Stimulated activated CD4-positive, alpha-beta T cell treated with anti-CD3 and anti-CD28 coated beads, TNF-alpha, amount 100 ng/mL, for 24 hours (primary cell): ENCODE data around the gene BET1L.
"Not testable (repeated sequence)": the region's sequence is repeated elsewhere in the genome, so short reads cannot be mapped to it uniquely, and the experiment has no call there.

Experiments used
- DNase-seq, 3 experiments: peaks; one replicate each; pipeline ENCODE4 v3.0.0-alpha.2; 2020; ENCODE audit warnings: low read depth in 3 of 3

BET1L gene

DNA sequence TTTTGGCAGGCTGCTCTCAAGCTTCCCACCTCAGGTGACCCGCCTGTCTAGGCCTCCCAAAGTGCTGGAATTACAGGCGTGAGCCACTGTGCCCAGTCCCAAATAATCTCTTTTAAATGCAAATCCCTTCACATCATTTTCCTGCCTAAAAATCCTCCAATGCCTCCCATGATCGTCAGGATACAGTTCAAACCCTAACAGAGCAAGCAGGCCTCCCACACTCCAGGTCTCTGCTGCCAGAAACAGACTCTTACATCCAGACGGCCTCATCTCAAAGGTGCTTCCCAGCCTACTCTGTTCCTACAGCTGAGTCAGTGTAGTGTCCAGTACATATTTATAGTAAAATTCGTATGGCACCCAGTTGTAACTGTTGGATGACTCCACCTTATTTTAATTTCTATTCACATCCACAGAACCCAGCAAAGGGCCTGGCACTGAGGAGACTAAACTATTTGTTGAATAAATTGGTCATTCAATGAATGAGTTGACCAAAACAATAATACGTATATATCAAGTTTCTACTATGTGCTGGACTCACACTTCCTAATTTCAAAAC, 20.7 kb upstream of the BET1L start:
- DNase-seq = no peak

DNA sequence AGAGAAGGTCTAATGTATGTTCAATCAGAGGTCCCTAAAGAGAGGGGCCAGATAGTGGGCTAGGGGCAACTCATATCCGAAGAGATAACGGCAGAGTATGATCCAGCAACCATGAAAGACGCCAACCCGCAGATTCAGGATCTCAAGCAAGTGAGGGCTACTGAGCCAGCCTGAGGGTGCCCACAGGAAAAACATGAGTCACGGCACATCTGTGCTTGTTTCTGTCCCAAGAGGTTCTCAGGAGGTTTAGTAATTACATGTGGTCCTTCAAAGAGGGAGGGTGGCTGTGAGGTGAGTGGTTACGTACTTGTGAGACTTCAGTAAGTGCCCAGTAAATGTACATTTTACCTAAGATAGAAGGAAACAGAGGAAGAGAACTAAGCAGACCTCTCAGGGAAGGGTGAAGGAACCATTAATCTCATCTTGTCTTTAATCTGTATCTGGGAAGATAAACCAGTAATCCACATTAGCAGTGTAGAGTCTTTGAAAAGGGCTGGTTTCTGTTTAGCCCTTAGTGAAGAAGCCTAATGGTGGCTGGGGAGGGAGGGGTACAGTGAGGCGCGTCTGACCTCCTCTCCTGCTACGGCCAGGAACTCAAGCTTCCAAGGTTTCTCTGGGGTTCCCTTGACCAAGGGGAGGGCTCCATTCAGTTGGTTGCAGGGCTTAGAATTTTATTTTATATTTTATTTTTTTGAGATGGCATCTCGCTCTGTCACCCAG, 18.7 kb upstream of the BET1L start:
- no peak for DNase-seq

DNA sequence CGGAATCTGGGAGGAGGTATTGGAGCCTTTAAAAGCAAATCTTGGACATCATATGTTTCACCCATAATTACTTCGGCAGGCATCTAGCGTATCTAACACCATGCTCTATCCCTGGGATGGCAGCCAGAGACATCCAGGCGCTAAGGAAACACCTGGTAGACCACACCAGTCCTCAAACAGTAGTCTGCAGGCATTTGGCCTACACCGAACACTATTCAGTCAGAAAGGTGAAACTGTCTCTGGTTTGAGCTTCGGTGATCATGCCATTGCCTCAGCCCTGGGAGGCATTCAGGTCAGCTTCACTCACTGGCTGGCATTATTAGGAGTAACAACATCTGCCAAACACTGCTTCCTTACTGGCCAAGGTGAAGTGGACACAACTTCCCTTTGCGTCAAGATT, 17.2 kb upstream of the BET1L start:
- no peak for DNase-seq

DNA sequence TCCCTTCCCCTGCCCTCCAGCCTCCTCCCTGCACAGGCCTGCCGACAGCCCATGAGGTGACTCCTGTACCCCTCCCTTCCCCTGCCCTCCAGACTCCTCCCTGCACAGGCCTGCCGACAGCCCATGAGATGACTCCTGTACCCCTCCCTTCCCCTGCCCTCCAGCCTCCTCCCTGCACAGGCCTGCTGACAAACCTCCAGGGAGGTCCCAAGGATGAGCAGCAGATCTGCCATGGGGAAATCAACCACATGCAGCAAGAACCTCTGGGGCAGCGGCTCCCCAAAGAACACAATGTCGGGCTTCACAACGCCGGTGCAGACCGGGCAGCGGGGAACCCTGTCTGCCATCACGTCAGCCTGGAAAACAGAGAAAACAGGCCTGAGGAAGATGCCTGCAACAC, 16.7 kb upstream of the BET1L start:
- no peak for DNase-seq

DNA sequence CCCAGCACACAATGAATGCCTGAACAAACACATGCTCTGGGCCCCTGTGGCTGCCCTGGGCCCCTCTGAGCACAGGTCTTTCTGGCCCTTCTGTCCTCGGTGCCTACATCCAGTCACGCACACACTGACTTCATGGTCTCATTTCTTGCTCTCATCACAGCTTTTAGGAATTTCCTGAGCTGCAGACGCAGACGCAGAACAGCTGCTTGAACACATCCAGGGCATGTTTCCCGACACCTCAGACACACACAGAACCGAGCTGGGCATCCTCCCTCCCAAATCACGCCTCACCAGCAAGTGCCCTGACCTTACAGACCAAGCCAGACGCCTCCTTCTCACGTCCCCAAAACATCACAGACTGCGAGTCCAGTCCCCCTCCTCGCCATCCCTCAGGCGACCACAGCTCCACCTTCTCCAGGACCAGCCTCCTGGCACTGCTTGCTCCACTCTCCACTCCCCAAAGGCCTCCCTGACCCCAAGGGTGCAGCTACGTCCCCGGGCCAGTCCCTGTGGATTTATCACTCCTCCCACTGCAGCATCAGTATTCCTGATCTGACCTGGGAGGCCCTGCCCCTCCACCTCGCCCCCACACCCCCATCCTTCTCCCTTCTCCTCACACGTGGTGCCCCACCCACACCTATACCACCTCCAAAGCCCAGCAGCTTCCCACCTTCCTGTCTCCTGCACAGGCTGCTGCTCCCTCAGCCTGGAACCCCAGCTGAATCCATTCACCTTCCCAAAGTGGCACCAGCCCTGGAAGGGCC, 16.0 kb upstream of the BET1L start:
- no peak for DNase-seq

DNA sequence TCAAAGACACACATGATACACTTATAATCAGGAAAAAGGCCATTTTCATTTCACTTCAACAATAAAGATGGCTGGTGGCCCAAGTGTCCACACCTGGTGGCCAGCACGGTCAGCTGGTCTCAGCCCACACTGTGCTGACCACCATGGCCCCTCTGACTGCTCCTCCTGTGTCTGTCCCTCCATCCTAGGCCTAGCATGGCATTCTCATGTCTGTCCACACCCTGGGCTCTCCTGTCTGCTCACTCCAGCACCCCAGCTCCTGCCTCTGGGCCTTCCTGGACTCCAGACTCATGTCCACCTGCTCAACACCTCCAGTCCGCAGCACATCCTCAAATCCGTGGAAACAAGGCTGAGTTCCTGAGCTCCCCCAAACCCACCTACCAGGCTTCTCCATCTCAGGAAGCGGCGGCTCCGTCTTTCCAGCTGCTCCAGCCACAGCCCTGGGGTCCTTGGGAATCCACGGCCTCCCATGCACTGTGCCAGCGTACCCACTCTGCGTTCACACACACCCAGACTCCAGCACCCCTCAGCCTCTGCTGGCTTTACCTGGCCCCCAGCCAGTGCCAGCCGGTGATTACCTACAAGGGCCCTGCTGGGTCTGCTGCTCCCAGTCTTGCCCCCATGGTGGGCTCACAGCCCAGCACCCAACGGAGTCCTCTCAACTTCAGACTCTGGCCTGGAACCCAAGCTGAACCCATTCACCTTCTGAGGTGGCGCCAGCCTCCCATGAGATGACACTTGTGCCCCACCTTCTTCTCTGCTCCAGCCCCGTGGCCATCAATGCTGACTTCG, 15.0 kb upstream of the BET1L start:
- no peak for DNase-seq

DNA sequence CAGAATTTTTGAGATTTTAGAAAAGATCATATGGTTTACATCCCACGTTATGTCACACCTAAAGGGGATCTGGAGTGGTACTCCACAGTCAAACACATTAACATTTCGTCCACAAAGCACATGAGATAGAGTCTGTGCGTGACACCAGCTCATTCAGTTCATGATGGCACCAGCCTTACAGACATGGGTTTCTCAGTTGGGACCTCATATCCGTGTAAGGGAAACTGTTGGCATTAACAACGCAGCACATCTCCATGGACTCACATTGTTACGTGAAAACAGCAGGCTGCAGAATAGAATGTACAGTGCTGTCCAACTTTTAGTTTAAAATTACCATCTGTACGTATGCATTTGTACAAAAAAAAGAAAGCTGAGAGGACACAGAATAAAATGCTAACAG, 14.3 kb upstream of the BET1L start:
- DNase-seq = no peak

DNA sequence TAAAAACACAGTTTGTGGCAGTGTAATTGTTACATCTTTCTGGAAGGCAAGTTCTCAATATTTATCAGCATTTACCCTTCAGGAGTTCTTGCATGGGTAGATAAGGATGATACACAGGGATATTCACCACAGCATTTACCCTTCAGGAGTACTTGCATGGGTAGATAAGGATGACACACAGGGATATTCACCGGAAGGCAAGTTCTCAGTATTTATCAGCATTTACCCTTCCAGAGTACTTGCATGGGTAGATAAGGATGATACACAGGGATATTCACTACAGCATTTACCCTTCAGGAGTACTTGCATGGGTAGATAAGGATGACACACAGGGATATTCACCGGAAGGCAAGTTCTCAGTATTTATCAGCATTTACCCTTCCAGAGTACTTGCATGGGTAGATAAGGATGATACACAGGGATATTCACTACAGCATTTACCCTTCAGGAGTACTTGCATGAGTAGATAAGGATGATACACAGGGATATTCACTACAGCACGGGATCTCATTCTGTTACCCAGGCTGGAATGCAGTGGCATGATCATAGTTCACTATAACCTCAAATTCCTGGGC, 13.5 kb upstream of the BET1L start:
- DNase-seq = not testable (repeated sequence)

DNA sequence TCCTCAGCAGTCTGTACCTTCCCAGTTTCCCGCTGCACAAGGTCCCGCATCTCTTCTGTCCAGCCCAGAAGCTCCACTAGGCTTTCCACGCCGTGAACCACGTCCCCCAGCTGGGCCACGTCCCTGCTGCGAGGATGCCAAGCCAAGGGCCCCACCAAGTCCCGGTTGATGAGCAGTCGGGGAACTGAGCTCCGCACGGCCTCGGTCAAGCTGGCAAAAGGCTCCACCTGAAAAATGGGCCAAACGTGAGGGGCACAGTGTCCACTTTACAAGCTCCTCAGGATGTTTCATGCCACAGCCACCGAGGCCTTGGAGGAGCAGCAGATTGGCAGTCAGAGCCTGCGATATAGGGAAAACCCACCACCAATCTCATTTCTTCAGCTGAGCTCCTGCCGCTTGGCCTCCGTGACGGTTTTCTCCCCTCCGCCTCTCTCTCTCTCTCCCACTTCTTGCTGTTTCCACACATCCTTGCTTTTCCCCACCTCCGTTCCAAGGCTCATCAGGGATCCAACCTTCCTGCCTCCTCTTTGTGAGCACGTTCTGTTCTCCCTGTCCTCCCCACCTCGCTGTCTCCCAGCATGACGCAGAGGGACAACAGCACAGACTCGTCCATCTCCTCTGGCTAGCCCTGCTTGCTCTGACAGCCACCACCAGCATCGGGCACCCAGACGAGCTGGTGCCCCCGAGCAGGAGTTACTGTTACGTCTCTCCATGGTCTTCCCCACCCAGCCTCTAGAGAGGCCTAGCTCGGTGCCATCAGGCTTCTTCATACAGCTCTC, 11.8 kb upstream of the BET1L start:
- no peak for DNase-seq

DNA sequence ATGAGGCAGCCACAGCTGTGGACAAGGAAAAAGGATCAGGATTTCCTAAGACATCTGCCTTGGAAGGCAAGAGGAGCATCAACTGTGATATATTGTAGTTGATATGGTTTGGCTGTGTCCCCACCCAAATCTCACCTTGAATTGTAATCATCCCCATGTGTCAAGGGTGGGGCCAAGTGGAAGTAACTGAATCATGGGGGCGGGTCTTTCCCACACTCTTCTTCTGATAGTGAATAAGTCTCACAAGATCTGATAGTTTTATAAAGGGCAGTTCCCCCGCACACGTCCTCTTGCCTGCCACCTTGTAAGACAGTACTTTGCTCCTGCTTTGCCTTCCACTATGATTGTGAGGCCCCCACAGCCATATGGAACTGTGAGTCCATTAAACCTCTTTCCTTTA, 10.5 kb upstream of the BET1L start:
- DNase-seq = no peak

DNA sequence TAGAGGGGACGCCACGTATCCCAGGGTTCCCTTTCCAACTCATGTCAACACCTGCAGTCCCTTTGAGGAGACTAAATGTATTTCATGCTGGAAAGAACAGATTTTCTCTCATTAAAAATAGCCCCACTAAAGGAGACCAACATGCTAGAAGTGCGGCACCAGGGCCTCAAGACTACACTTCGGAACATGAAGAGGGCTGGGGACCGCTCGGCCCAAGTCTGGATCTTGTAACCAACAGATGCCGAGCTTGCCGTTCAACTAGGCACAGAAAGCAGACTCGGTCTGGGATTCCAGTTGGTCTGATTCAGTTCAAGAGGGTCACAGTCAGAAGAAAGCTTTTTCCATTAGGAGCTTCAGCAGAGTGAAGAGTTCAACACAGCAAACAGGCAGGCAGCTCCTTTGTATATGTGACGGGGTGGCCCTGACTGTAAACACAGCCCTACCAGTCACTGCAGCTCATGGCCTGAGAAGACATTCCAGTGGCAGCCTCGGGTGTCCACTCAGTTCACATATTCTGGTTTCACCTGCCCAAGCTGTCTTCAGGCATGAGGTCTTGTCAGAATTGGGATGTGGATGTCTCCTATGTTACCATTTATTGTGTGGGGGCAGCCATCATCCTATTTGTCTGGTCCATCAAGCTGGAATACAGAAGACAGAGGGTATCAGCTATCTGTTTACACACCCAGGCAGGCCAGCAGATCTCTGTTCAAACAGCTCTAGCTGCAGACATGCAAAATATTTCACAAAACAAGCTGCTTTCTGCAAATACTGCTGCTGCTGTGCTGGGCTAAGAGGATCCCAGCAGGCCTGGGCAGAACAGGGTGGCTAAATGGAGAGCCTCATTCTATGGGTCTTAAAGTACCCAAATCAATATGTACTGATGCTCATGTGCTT, 9.1 kb upstream of the BET1L start:
- no peak for DNase-seq

DNA sequence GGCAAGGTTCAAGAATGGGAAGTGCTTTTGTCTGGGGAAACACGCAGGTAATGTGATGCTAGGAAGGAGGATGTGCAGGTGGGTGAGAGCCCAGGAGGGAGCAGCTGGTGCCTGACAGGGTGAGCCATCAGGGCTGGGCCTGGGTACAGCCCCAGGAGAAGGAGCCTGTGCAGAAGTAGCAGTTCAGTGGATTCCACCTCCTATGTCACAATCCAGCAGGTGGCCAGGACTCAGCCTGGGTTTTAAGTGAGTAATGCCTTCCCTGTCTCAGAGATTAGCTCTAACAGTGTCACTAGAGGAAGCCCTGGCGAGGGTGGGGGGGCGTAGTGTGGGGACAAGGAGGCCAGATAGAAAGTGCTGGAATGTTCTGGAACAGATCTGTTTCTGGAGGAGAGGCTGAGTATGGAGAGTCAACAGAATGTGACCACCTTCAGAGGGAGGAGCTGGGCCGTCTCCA, 8.4 kb upstream of the BET1L start:
- DNase-seq = no peak

DNA sequence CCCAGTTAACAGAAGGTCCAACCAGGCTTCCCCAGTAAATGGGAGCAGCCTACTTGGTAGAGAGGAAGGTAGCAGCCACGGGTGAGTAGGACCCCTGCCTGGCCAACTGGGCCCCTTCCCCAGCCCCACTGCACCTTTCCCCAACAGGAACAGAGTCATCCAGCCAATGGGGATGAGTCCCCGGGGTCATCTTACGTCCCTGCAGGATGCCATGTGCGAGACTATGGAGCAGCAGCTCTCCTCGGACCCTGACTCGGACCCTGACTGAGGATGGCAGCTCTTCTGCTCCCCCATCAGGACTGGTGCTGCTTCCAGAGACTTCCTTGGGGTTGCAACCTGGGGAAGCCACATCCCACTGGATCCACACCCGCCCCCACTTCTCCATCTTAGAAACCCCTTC, 6.9 kb upstream of the BET1L start:
- DNase-seq = no peak

DNA sequence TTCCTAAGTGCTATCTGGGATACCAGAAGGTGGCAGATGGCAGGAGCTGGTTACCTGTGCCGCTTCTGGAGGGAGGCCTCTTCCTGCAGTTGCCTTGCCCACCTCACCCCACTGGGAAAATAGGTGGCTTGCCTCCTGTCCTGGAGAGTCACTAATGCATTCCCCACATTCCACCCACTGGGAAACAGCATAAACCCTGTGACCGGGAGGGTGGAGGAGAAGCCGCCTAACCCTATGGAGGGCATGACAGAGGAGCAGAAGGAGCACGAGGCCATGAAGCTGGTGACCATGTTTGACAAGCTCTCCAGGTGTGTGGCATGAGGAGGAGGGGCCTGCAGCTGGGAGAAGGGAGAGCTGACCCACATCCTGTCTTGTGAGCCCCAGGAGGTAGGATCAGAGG, 5.9 kb upstream of the BET1L start:
- DNase-seq = no peak

DNA sequence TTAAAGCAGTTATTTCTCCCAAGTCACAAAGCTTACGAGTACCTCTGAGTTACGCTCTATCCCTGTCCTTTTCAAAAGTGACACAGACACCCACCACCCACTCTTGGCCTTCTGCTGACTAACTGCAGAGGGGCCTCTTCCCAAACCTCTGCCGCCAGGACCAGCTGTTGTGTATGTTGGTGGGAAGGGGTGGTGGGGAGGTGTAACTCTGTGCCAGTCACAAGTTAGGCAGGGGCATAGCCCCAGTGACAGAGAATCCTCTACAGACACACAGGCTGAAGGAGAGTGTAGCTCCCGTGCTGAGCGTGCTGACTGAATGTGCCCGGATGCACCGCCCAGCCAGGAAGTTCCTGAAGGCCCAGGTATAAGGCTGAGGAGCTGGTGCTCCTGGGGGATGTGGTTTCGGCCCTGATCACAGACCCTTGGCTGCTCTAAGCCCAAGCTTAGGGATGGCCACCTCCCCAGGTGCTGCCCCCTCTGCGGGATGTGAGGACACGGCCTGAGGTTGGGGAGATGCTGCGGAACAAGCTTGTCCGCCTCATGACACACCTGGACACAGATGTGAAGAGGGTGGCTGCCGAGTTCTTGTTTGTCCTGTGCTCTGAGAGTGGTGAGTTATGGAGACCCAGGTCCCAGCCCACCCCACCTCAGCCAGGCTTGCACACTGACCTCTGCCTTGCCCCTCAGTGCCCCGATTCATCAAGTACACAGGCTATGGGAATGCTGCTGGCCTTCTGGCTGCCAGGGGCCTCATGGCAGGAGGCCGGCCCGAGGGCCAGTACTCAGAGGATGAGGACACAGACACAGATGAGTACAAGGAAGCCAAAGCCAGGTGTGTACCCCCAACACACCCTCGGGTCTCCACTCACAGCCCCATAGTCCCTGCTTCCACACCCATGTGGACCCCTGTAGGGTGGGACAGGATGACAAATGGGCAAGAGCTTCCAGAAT, 5.2 kb upstream of the BET1L start:
- no peak for DNase-seq

DNA sequence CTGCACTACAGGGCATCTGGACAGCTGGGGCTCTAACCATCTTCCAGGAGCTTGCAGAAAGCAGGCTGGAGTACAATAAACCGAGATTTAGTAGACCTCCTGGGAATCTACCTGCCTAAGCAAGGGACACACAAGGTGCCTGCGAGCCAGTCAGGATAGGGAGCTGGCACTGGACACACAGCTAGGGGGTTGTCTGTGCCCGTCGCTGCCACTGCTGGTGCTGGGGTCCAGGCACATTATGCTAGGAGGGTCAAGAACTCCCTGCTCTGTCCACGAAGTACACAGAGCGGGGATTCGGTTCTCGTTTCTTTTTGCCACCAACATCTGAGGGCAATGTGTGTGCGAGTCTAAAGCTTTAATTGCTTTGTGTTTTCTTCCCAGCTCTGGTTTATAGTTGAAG, 4.5 kb upstream of the BET1L start:
- no peak for DNase-seq

DNA sequence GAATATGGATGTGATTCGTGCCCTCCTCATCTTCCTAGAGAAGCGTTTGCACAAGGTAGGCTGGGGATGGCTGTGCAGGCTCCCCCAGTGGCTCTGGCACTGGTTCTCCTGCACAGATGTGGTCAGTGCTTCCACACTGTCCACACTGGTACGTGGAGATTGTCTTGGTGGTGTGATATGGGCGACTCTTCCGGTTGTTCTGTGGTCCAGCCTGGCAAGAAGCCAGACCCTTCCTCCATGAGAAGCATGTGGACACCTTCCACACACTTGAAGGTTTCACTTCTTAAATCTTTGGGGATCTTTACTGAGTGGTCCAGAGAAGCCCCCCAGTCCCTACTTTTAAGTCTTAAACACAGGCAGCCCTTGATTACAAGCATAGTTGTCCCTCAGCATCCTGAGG, 4.1 kb upstream of the BET1L start:
- no peak for DNase-seq

DNA sequence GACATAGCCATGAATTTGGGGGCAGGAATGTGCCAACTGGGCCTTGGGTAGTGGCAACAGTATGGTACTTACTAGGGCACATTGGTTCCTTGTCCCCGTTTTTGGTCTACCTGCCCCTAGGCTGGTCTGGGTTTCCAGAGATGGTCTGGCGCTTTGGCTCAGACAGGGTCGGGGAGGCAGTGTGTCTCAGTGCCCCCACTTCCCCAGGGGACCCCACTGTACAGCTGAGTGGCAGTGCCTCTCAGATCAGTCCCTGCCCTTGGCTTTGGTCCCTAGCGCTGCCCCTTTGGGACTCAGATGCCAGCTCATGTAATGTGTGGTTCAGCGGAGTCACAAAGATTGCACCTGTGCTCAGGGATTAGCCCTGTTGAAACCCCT, 3.6 kb upstream of the BET1L start:
- DNase-seq = no peak
